ENCODE results near the gene KCTD17. TPM values are rescaled to one million over a fixed set of nuclear protein-coding genes. Genes with fewer than 3 reads are reported as not detected.

Gene KCTD17
- total RNA-seq, 1 experiment from 2014 or later = 29.5 TPM

DNA sequence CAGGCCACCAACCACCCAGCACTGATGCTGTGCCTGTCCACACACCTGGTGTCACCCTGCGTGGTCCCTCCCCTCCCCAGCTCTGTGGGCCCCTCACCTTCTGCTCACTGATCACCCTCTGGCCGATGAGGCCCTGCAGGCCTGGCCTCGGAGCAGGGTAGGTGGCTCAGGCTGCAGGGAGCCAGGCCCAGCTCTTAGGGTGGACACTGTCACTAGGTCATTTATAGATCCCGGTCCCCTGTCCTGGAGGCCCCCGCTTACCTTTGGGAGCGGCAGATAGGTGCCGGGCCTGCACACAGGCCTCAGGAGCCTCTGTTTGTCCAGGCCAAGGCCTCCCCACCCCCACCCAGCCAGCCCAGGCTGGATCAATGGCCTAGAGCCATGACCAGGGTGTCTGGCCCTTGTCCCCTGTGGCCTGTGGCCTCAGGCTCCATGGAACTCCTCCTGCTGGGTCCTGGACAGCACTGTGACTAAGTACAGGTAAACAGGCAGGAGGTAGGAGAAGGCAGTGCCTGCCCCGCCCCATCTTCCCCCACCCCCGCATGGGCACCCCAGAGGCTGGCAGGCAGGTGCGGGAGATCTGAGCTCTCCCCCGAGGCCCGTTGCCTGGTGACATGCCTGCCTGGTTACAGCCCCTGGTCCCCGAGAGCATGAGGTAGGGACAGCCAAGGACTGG is 57.8 kb downstream of the KCTD17 start, which contains the start of gene TMPRSS6:
Gene TMPRSS6 (minus strand): TSS at position 472 of the 676 bp plus-strand sequence. CDS start 6,296 bp downstream, outside the sequence.
- H2AFZ ChIP-seq = no peak within 1 kb of the TSS
- peak; percentile 48 to 53 for DNase-seq
- peaks cover 11% of the 10 kb centered on the region for H3K4me1 ChIP-seq (replicated peaks; ENCODE audit: insufficient read depth)
- BruUV-seq (replicated peaks) = no TSS peak
- POLR2A ChIA-PET (ENCODE audit: unreplicated experiment) = interaction anchor here (0.6 kb wide), 1 partner anchor 22 kb away, joined by 4 read pairs; no protein-coding TSS in a partner anchor
- no peak for TF ChIP-seq EZH2 (IDR thresholded peaks at IDR 0.05; ENCODE audit: low read depth)
- TF ChIP-seq, protein P1, sequence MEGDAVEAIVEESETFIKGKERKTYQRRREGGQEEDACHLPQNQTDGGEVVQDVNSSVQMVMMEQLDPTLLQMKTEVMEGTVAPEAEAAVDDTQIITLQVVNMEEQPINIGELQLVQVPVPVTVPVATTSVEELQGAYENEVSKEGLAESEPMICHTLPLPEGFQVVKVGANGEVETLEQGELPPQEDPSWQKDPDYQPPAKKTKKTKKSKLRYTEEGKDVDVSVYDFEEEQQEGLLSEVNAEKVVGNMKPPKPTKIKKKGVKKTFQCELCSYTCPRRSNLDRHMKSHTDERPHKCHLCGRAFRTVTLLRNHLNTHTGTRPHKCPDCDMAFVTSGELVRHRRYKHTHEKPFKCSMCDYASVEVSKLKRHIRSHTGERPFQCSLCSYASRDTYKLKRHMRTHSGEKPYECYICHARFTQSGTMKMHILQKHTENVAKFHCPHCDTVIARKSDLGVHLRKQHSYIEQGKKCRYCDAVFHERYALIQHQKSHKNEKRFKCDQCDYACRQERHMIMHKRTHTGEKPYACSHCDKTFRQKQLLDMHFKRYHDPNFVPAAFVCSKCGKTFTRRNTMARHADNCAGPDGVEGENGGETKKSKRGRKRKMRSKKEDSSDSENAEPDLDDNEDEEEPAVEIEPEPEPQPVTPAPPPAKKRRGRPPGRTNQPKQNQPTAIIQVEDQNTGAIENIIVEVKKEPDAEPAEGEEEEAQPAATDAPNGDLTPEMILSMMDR (conservative IDR thresholded peaks at IDR 0.05) = no peak
- H4K20me1 ChIP-seq (ENCODE audit: insufficient read depth) = no peaks in the 10 kb centered on the region
- no peak within 1 kb of the TSS for H3K27ac ChIP-seq
- H3K36me3 ChIP-seq (ENCODE audit: low read depth) = no peaks in the 10 kb centered on the region
- H3F3A ChIP-seq (ENCODE audit: insufficient read depth, low read depth) = no peaks in the 10 kb centered on the region
- no peaks in the 10 kb centered on the region for H3K9me2 ChIP-seq (ENCODE audit: insufficient read depth)
- no peaks in the 10 kb centered on the region for H3K79me2 ChIP-seq (ENCODE audit: low read depth)
- H3K4me2 ChIP-seq = no peak within 1 kb of the TSS
- H3K9me3 ChIP-seq (ENCODE audit: insufficient read depth, low read depth) = no peaks in the 10 kb centered on the region
- intact Hi-C loops (cut with micrococcal nuclease; ENCODE audit: unreplicated experiment) = no loop called here
- CTCF ChIA-PET = interaction anchor here (0.6 kb wide), 1 partner anchor 534 kb away, joined by 7 read pairs; no protein-coding TSS in a partner anchor
- H3K4me3 ChIP-seq = no peak within 1 kb of the TSS
- peaks cover 7% of the 10 kb centered on the region; the same call in 1 of the 2 replicates for H3K27me3 ChIP-seq (ENCODE audit: insufficient read depth, low read depth)

GRCh38 chr22:37111156-37111717 is 59.7 kb downstream of the KCTD17 start:
- H3K4me3 ChIP-seq = no peak overlapping the region
- BruUV-seq (replicated peaks) = no TSS peak
- POLR2A ChIA-PET (ENCODE audit: unreplicated experiment) = no interaction called here
- H2AFZ ChIP-seq = no peak overlapping the region
- H3K9me2 ChIP-seq (ENCODE audit: insufficient read depth) = no peaks in the 10 kb centered on the region
- no peaks in the 10 kb centered on the region for H3K79me2 ChIP-seq (ENCODE audit: low read depth)
- no peaks in the 10 kb centered on the region for H4K20me1 ChIP-seq (ENCODE audit: insufficient read depth)
- DNase-seq = no peak
- H3K27me3 ChIP-seq (ENCODE audit: insufficient read depth, low read depth) = peaks cover 12% of the 10 kb centered on the region; the same call in 1 of the 2 replicates
- intact Hi-C loops (cut with micrococcal nuclease; ENCODE audit: unreplicated experiment) = no loop called here
- H3K4me2 ChIP-seq = no peak overlapping the region
- CTCF ChIA-PET = no interaction called here
- H3F3A ChIP-seq (ENCODE audit: insufficient read depth, low read depth) = no peaks in the 10 kb centered on the region
- no peaks in the 10 kb centered on the region for H3K36me3 ChIP-seq (ENCODE audit: low read depth)
- no peaks in the 10 kb centered on the region for H3K9me3 ChIP-seq (ENCODE audit: insufficient read depth, low read depth)
- peaks cover 11% of the 10 kb centered on the region for H3K4me1 ChIP-seq (replicated peaks; ENCODE audit: insufficient read depth)
- no peak for TF ChIP-seq EZH2 (IDR thresholded peaks at IDR 0.05; ENCODE audit: low read depth)
- TF ChIP-seq, protein P1 (conservative IDR thresholded peaks at IDR 0.05) = no peak
- no peak overlapping the region for H3K27ac ChIP-seq

- ChIA-PET CTCF (no interaction called here), POLR2A (ENCODE audit: unreplicated experiment) (no interaction called here)
- Histone ChIP-seq H3K4me1 (replicated peaks; ENCODE audit: insufficient read depth) (peaks cover 11% of the 10 kb centered on the region), H4K20me1 (ENCODE audit: insufficient read depth) (no peaks in the 10 kb centered on the region), H3F3A (ENCODE audit: insufficient read depth, low read depth) (no peaks in the 10 kb centered on the region), H3K79me2 (ENCODE audit: low read depth) (no peaks in the 10 kb centered on the region), H3K4me3 (no peak overlapping the region), H3K9me2 (ENCODE audit: insufficient read depth) (no peaks in the 10 kb centered on the region), H3K36me3 (ENCODE audit: low read depth) (no peaks in the 10 kb centered on the region), H2AFZ (no peak overlapping the region), H3K4me2 (no peak overlapping the region), H3K27me3 (ENCODE audit: insufficient read depth, low read depth) (peaks cover 12% of the 10 kb centered on the region; the same call in 1 of the 2 replicates), H3K27ac (no peak overlapping the region), H3K9me3 (ENCODE audit: insufficient read depth, low read depth) (no peaks in the 10 kb centered on the region)
- DNase-seq = no peak
- BruUV-seq (replicated peaks) = no TSS peak
- intact Hi-C loops (cut with micrococcal nuclease; ENCODE audit: unreplicated experiment) = no loop called here
- TF ChIP-seq, protein P1 (conservative IDR thresholded peaks at IDR 0.05) = no peak
- no peak for TF ChIP-seq EZH2 (IDR thresholded peaks at IDR 0.05; ENCODE audit: low read depth)
These were observed 60.7 kb downstream of the KCTD17 start for GRCh38 chr22:37112084-37112728.

Other genes starting within 250 kb of the KCTD17 start
- gene PVALB, start 234.7 kb upstream of the KCTD17 start, total RNA-seq (2021) = not detected in 2 replicates
- 3.9 and 4.5 TPM in 2 replicates for gene NCF4, start 190.7 kb upstream of the KCTD17 start, total RNA-seq (2021)
- not detected in 2 replicates for gene CSF2RB, start 138.1 kb upstream of the KCTD17 start, total RNA-seq (2021)
- 99.4 and 123 TPM in 2 replicates for gene TST, start 32.3 kb upstream of the KCTD17 start, total RNA-seq (2021)
- gene MPST, start 32.0 kb upstream of the KCTD17 start, total RNA-seq (2021) = 75.9 and 109 TPM in 2 replicates
- gene TMPRSS6, start 58.0 kb downstream of the KCTD17 start, total RNA-seq (2021) = 0.79 and 0.88 TPM in 2 replicates
- 0.46 and 1.0 TPM in 2 replicates for gene IL2RB, start 98.2 kb downstream of the KCTD17 start, total RNA-seq (2021)
- 72.2 and 85.9 TPM in 2 replicates for gene C1QTNF6, start 136.5 kb downstream of the KCTD17 start, total RNA-seq (2021)
- not detected in 2 replicates for gene SSTR3, start 160.7 kb downstream of the KCTD17 start, total RNA-seq (2021)
- gene RAC2, start 192.5 kb downstream of the KCTD17 start, total RNA-seq (2021) = 79.9 and 90.5 TPM in 2 replicates
- gene CYTH4, start 230.8 kb downstream of the KCTD17 start, total RNA-seq (2021) = not detected in 2 replicates

Data from PC-9 (cell line).